ENCODE measurements around the gene DCLRE1A.

Gene DCLRE1A

DNA sequence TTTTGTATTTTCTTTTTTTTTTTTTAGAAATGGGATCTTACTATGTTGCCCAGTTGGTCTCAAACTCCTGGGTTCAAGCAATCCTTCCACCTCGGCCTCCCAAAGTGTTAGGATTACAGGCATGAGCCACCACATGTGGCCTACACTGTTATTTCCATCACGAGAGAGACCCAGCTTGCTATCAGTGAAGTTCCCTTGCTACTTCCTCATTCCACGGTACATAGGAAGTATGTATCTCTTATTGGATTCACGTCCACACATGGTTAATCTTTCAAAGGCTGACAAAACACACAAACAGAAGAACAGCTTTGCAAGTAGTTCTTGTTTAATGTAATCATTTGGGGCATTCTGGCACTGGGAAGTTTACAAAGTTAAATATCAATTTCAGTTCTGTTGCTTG lies 50.9 kb downstream of the DCLRE1A start:
- TF ChIP-seq, protein P1, sequence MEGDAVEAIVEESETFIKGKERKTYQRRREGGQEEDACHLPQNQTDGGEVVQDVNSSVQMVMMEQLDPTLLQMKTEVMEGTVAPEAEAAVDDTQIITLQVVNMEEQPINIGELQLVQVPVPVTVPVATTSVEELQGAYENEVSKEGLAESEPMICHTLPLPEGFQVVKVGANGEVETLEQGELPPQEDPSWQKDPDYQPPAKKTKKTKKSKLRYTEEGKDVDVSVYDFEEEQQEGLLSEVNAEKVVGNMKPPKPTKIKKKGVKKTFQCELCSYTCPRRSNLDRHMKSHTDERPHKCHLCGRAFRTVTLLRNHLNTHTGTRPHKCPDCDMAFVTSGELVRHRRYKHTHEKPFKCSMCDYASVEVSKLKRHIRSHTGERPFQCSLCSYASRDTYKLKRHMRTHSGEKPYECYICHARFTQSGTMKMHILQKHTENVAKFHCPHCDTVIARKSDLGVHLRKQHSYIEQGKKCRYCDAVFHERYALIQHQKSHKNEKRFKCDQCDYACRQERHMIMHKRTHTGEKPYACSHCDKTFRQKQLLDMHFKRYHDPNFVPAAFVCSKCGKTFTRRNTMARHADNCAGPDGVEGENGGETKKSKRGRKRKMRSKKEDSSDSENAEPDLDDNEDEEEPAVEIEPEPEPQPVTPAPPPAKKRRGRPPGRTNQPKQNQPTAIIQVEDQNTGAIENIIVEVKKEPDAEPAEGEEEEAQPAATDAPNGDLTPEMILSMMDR (conservative IDR thresholded peaks at IDR 0.05; ENCODE audit: control insufficient read depth, insufficient read depth, low read depth, low read length): no peak
- H3K4me3 ChIP-seq (ENCODE audit: control insufficient read depth, low read depth, low read length): no peak overlapping the region
- no peak for DNase-seq (ENCODE audit: low read depth)

DNA sequence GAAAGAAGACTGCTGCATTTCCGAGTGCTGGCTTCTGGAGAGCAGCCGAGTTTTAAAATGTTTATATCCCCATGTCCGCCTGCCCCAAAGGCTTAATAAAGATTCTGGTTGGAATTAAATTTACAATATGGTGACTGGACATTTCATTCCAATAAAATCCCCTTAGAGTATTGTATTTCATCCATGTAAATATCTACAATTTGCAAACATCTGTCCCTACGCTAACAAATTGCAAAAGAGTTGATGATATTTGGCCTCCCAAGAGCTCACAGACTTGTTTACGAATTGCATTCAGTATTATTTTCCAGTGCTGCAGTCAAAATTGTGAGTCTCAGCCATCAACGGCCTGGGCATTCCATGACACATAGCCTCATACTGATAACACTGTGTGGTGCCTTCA lies 52.3 kb downstream of the DCLRE1A start:
- H3K4me3 ChIP-seq (ENCODE audit: control insufficient read depth, low read depth, low read length): no peak overlapping the region
- no peak for DNase-seq (ENCODE audit: low read depth)
- TF ChIP-seq, protein P1 (conservative IDR thresholded peaks at IDR 0.05; ENCODE audit: control insufficient read depth, insufficient read depth, low read depth, low read length): no peak

DNA sequence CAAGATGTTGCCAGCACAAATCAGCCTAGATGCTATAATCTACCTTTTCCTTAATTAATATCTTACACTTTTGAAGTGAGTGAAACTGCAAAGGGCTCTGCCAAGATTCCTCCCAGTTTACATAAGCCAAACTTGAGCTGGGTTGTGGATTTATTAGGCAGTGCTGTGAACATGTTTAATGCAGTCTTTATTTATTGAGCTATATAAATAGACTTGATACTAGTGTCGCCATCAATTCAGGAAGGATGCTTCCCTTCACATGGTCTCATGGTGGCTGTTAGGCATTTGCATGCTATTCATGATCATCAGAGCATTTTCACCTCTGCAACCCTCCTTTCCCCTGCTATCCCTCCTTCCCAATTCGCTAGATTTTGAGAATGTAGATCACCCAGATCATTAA lies 62.2 kb downstream of the DCLRE1A start:
- no peak for DNase-seq (ENCODE audit: low read depth)
- TF ChIP-seq, protein P1 (conservative IDR thresholded peaks at IDR 0.05; ENCODE audit: control insufficient read depth, insufficient read depth, low read depth, low read length): no peak
- H3K4me3 ChIP-seq (ENCODE audit: control insufficient read depth, low read depth, low read length): no peak overlapping the region

DNA sequence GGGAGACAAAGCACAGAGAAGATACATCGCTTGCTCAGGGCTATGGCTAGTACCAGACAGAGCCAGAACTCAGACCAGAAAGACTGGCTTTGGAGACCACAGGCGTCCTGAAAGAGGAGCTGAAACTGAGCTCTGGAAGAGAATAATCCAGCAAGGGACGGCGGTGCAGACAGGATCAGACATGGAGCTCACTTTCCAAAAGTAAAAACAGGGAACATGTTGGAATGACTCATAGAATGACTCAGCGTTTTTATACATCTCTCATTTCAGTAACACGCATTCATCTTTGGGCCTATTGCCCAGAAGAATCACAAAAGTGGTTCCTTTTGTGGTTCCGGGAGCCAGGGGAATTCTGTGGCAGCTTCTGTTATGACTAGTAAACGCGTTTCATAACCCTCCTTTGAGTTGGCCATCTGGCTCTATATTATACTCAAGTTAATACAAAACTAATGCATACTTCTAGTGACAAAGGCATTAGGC lies 65.2 kb downstream of the DCLRE1A start:
- H3K4me3 ChIP-seq (ENCODE audit: control insufficient read depth, low read depth, low read length): no peak overlapping the region
- TF ChIP-seq, protein P1 (conservative IDR thresholded peaks at IDR 0.05; ENCODE audit: control insufficient read depth, insufficient read depth, low read depth, low read length): no peak
- peak; percentile 99 for DNase-seq (ENCODE audit: low read depth)
